Endometrial microvascular endothelial cells (primary cell): ENCODE measurements around the gene CTSE. TPM values are rescaled to one million over a fixed set of nuclear protein-coding genes. Genes with fewer than 3 reads are reported as not detected.
"Not testable (repeated sequence)": the region's sequence is repeated elsewhere in the genome, so short reads cannot be mapped to it uniquely, and the experiment has no call there.

Experiments
- in situ Hi-C: cut with HindIII; loops from 2 replicates; pipeline ENCODE4 v1.10.0; 2017; ENCODE audit warnings: low sequenced_read_pairs, low pct_unique_long_range_greater_than_20kb; ENCODE audit errors: inconsistent ontology term
- total RNA-seq: library from RNA; depleted of rRNA; stranded (reverse); fragments of >200 nt; gene quantifications from one replicate; pipeline ENCODE4 v1.2.3, GENCODE V29; 2015; ENCODE audit errors: inconsistent ontology term

CTSE gene
- total RNA-seq = not detected

- in situ Hi-C loops = no loop called here
Measured at GRCh38 chr1:206023695-206024094, at the start of gene CTSE. TSS of gene CTSE (minus strand) at chr1:206023895. CDS start at chr1:206023791, 104 bp downstream.

GRCh38 chr1:206070627-206071304, 47.1 kb upstream of the CTSE start:
- in situ Hi-C loops = no loop called here

GRCh38 chr1:206068314-206068713, 44.6 kb upstream of the CTSE start:
- in situ Hi-C loops = no loop called here

GRCh38 chr1:206067486-206068227, 44.0 kb upstream of the CTSE start:
- in situ Hi-C loops = no loop called here

- in situ Hi-C loops = no loop called here
Measured at GRCh38 chr1:206066479-206067171, 42.9 kb upstream of the CTSE start.

GRCh38 chr1:206065547-206066145, 42.0 kb upstream of the CTSE start:
- in situ Hi-C loops = no loop called here

GRCh38 chr1:206064501-206064900, 40.8 kb upstream of the CTSE start:
- in situ Hi-C loops = not testable (repeated sequence)

- in situ Hi-C loops = not testable (repeated sequence)
Measured at GRCh38 chr1:206064001-206064400, 40.3 kb upstream of the CTSE start.

- in situ Hi-C loops = no loop called here
Measured at GRCh38 chr1:206062464-206062863, 38.8 kb upstream of the CTSE start.

- in situ Hi-C loops = no loop called here
Measured at GRCh38 chr1:206060844-206061243, 37.1 kb upstream of the CTSE start.

GRCh38 chr1:206059355-206059915, 35.7 kb upstream of the CTSE start:
- in situ Hi-C loops = no loop called here

- in situ Hi-C loops = no loop called here
Measured at GRCh38 chr1:206058927-206059292, 35.2 kb upstream of the CTSE start.

GRCh38 chr1:206058289-206058926, 34.7 kb upstream of the CTSE start:
- in situ Hi-C loops = not testable (repeated sequence)

GRCh38 chr1:206055639-206056323, 32.1 kb upstream of the CTSE start:
- in situ Hi-C loops = not testable (repeated sequence)

GRCh38 chr1:206055069-206055625, 31.5 kb upstream of the CTSE start:
- in situ Hi-C loops = not testable (repeated sequence)

- in situ Hi-C loops = not testable (repeated sequence)
Measured at GRCh38 chr1:206053616-206054015, 29.9 kb upstream of the CTSE start.

GRCh38 chr1:206052919-206053610, 29.4 kb upstream of the CTSE start, which contains the start of gene RHEX:
TSS of gene RHEX (plus strand) at chr1:206053173. CDS start at chr1:206097829, 44,656 bp downstream.
- in situ Hi-C loops = not testable (repeated sequence)
